Colonic mucosa (tissue), 4 donors: ENCODE measurements around the gene CBLC. TPM values are rescaled to one million over a fixed set of nuclear protein-coding genes. Genes with fewer than 3 reads are reported as not detected.

ENCODE experiments used
- DNase-seq: peaks from one replicate; pipeline ENCODE4 v3.0.0-alpha.2; 2020
- H3K27ac ChIP-seq: fragments of 200-600 bp; one replicate; pipeline ENCODE4 v1.8.0; 2021
- H3K27me3 ChIP-seq: fragments of 200-600 bp; one replicate; pipeline ENCODE4 v1.8.0; 2021
- H3K36me3 ChIP-seq: fragments of 200-600 bp; one replicate; pipeline ENCODE4 v1.8.0; 2021
- H3K4me1 ChIP-seq: fragments of 200-600 bp; one replicate; pipeline ENCODE4 v1.8.0; 2021; ENCODE audit warnings: mild to moderate bottlenecking
- H3K4me3 ChIP-seq: fragments of 200-600 bp; one replicate; pipeline ENCODE4 v1.8.0; 2021
- H3K9ac ChIP-seq, 2 donors: one replicate each; pipeline ENCODE4 v1.7.0; 2013; ENCODE audit warnings: control low read depth in 2 of 2, low read depth in 2 of 2, low read length in 2 of 2
- H3K9me3 ChIP-seq: fragments of 200-600 bp; one replicate; pipeline ENCODE4 v1.8.0; 2021
- CTCF ChIP-seq: fragments of 200-600 bp; IDR thresholded peaks from one replicate; pipeline ENCODE4 v1.8.0; 2022; ENCODE audit warnings: antibody characterized with exemption, mild to moderate bottlenecking
- intact Hi-C: fragments of 100-400 bp; cut with DNase I; formaldehyde crosslinking; loops from one replicate; pipeline ENCODE4 v1.14.1; 2022
- total RNA-seq, 2 donors: library from RNA; stranded (reverse); fragmentation: NEBNext Ultra II Directional in 1 of 2; extraction: Animal tissue kit (Norgen Biotek cat#: 25700) in 1 of 2; gene quantifications; one replicate each; pipeline ENCODE4 v1.2.1, GENCODE V29; 2021
- donor health status: healthy.
- donor health status: DM: no; HTN: no; CAD: no.
- donor health status: DM: no; HTN: no; CAD: no.

CBLC gene
- total RNA-seq, 2 donors from 2014 or later: 65.6 to 78.0 TPM

- no peak for DNase-seq
Observed at GRCh38 chr19:44814517-44814916, 36.8 kb downstream of the CBLC start.

GRCh38 chr19:44816301-44816700 is 38.6 kb downstream of the CBLC start:
- intact Hi-C loops: no loop called here
- Histone ChIP-seq H3K4me3 (no peak overlapping the region), H3K4me1 (no peaks in the 10 kb centered on the region), H3K27me3 (no peaks in the 10 kb centered on the region), H3K9ac (no peak overlapping the region), H3K27ac (no peak overlapping the region), H3K9me3 (no peaks in the 10 kb centered on the region), H3K36me3 (no peaks in the 10 kb centered on the region)
- TF ChIP-seq CTCF: no peak
- DNase-seq: no peak

More at GRCh38 chr19:44814517-44814916, 36.8 kb downstream of the CBLC start:
- H3K9me3 ChIP-seq: no peaks in the 10 kb centered on the region
- H3K36me3 ChIP-seq: no peaks in the 10 kb centered on the region
- intact Hi-C loops: no loop called here
- H3K27ac ChIP-seq: no peak overlapping the region
- H3K27me3 ChIP-seq: no peaks in the 10 kb centered on the region
- TF ChIP-seq CTCF: no peak
- H3K9ac ChIP-seq: no peak overlapping the region
- no peaks in the 10 kb centered on the region for H3K4me1 ChIP-seq
- no peak overlapping the region for H3K4me3 ChIP-seq

GRCh38 chr19:44817725-44818465 is 40.2 kb downstream of the CBLC start:
- Histone ChIP-seq H3K4me1 (no peaks in the 10 kb centered on the region), H3K27me3 (no peaks in the 10 kb centered on the region), H3K9me3 (no peaks in the 10 kb centered on the region), H3K27ac (no peak overlapping the region), H3K36me3 (no peaks in the 10 kb centered on the region), H3K4me3 (no peak overlapping the region), H3K9ac (no peak overlapping the region)
- no peak for TF ChIP-seq CTCF
- intact Hi-C loops: no loop called here
- no peak for DNase-seq

GRCh38 chr19:44818466-44819031 is 40.9 kb downstream of the CBLC start:
- Histone ChIP-seq H3K27ac (no peak overlapping the region), H3K4me1 (no peaks in the 10 kb centered on the region), H3K9me3 (no peaks in the 10 kb centered on the region), H3K4me3 (no peak overlapping the region), H3K27me3 (no peaks in the 10 kb centered on the region), H3K9ac (no peak overlapping the region), H3K36me3 (no peaks in the 10 kb centered on the region)
- intact Hi-C loops: no loop called here
- TF ChIP-seq CTCF: no peak
- DNase-seq: no peak

- DNase-seq: no peak
Observed at GRCh38 chr19:44819246-44819832, 41.6 kb downstream of the CBLC start.

More at GRCh38 chr19:44819246-44819832, 41.6 kb downstream of the CBLC start:
- Histone ChIP-seq H3K36me3 (no peaks in the 10 kb centered on the region), H3K27ac (no peak overlapping the region), H3K4me3 (no peak overlapping the region), H3K4me1 (no peaks in the 10 kb centered on the region), H3K9ac (no peak overlapping the region), H3K9me3 (no peaks in the 10 kb centered on the region), H3K27me3 (no peaks in the 10 kb centered on the region)
- intact Hi-C loops: no loop called here
- TF ChIP-seq CTCF: no peak
